NCI-H146 (cell line): ENCODE measurements around the gene SETD5.

Experiments used
- DNase-seq: peaks from one replicate; lab custom pipeline; 2025; lab: John Stamatoyannopoulos, UW

The SETD5 gene

DNA sequence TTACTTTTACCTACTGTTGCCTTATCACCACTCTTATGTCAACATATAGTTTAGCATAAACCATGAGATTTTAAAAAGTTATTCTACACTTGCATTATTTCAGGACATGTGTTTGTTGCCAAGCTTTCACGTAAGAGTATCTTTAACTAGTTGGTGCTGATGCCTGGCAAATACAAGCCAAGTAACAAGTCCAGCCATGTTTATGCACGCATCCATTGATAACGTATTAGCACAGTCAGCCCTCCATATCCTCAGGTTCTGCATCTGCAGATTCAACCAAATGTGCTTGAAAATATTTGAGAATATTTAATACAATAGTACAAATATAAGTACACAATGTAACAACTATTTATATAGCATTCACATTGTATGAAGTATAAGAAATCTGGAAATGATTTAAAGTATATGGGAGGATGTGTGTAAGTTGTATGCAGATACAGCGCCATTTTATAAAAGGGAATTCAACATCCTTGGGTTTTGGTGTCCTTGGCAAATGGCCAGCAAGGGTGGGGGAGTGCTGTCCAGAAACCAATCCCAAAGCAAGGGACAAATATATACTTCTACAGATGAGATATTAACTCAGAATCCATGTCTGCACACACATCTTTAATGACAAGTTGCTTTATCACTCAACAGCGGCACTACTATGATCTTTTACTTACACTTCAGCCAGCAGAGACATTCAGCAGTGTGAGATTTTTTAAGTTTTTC, 8.7 kb upstream of the SETD5 start:
- no peak for DNase-seq

DNA sequence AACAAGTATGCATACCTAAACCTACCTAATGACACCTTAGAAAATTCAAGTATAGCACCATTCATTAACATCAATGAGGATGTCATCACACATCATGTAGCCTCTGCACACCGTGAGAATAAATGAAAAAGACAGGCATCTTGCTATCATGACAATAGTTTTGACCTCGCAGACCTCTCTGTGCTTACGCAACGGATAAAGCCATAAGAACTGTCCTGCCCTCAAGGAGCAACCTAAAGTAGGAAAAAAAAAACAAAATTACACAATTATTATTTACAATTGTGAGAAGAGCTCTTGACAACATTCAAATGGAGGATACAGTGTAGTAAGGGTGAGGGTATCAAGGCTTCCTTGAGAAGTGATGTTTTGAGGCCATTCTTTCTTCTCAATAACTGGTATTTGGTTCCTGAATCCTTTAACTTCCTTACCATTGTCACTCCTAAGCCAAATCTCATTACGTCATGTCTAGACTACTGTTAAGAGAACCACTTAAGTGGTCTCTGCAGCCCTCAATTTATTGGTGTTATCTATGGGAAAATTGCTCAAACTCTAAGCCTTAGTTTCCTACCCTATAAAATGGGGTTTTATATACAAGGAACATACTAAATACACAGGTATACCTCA, 7.0 kb upstream of the SETD5 start:
- DNase-seq: no peak

- no peak for DNase-seq
These were observed 5.4 kb upstream of the SETD5 start for GRCh38 chr3:9392041-9392440.

DNA sequence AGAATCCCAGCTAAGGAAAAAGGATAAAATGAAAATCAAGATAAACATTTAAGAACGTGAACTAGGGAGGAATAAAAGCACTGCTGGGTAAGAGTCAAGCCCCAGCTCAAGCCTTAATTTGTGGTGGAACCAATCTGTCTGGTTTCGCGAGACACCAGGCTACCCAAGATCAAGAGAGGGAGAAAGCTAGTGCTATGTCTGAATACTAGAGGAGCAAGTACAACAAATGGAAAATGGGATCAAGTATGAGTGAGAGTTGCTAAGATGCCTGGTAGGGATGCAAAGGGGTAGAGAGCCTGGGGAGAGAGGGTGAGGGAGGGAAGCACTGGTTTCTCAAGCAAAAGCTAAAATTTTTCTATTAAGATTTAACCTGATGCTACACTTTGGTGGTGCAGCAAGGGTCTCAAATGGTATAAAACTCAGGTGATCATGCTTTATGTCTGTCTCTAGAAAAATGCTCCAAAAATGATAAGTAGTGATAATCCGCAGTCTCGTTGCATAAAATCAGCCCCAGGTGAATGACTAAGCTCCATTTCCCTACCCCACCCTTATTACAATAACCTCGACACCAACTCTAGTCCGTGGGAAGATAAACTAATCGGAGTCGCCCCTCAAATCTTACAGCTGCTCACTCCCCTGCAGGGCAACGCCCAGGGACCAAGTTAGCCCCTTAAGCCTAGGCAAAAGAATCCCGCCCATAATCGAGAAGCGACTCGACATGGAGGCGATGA, 1.7 kb upstream of the SETD5 start:
- no peak for DNase-seq

- DNase-seq: peak; percentile 92
These were observed 1.1 kb upstream of the SETD5 start for GRCh38 chr3:9396301-9396631.

GRCh38 chr3:9396632-9397331, 633 bp upstream of the SETD5 start:
- peak; percentile 98 for DNase-seq

DNA sequence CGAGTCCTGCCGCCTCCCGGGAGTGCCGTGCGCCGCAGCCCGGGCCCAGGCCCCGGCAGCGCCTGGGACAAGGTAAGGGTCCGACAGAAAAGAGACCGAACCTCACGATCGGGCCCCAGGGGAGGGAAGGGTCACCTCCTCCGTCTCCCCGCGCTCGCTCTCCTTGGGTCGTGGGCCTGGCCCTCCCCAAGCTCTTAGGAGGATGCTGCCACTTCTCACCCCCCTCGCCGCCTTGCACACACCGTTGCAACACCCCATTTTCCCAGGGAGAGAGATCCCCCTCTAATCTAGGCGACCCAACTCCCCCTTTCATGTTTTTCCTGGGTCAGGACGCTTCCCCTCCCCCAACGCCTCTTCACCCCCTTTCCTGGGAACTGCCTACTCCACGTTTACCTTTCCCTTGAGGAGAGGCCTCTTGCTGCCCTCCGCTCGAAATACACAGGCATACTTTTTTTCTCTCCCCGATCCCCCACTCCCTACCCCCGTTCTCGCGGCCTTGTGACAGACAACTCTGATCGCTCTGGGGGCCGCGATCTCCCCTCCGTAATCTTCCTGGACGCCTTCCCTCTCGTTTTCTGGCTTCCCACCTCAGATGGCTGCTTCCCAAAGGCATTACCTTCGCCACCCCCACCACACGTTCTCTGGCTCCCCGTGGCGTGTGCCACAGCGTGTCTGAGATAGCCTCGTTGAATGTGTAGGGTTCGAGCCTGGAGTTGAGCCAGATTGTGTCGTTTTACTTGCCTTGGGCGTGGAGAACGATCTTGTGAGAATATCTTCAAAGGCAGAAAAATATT, 688 bp downstream of the SETD5 start:
- peak; percentile 40 for DNase-seq

GRCh38 chr3:9398700-9399336, 1.4 kb downstream of the SETD5 start:
- no peak for DNase-seq

- no peak for DNase-seq
These were observed 1.9 kb downstream of the SETD5 start for GRCh38 chr3:9399337-9399703.

- DNase-seq: peak; percentile 82
These were observed 2.3 kb downstream of the SETD5 start for GRCh38 chr3:9399746-9400145.

GRCh38 chr3:9400616-9401015, 3.2 kb downstream of the SETD5 start:
- no peak for DNase-seq

DNA sequence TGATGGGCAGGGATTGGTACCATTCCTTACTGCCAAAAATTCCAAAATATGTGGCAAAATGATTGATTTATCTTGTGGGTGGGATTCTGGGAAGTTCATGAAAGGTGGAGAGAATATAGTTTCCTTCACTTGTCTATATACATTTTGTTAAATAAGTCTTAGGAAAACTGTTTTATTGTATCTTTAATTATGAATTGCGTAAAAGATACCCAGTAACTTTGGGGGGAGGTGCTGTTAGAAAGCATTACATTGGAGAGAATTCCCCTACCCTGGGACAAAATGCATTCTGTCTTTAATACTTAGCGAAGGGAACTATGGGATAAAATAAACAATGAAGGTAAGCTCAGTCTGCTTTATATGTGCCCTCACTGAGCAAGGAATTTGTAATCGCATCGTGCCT, 4.6 kb downstream of the SETD5 start:
- DNase-seq: no peak

- peak; percentile 78 for DNase-seq
These were observed 5.2 kb downstream of the SETD5 start for GRCh38 chr3:9402410-9403228.

DNA sequence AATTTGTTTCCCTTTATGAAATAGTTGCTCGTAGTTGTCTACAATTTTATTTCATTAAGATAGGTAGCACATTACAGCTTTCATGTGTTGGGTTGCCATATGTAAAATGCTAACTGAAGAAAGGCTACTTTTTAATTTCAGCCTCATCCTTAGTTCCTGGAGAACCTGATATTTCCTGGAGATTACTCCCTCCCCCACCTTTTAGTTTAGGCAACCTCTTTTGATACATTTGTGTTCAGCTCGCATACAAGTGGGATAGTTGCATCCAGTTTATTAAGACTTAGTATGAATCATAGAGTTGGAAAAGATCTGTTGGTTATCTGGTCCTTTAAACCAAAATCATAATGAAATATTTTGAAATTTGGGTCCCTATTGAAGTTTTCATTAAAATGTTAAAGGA, 6.0 kb downstream of the SETD5 start:
- DNase-seq: no peak

DNA sequence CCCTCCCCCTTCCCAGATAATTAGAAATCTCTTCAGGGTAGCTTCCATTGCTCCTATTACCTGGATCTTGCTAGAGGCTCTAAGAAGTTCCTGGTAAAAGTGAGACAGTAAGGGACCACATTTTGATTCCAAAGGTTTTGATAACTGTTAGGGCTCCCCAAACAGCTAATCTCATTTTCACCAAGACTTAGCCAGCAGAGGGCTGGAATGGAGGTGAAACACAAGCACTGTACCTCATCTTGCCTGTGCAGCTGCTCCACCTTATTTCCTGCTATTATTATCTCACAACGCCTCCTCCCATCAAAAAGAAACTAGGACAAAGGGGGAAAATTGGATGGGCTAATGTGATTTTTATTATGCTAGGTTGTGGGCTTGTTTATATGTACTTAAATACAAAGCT, 7.3 kb downstream of the SETD5 start:
- DNase-seq: peak; percentile 53

DNA sequence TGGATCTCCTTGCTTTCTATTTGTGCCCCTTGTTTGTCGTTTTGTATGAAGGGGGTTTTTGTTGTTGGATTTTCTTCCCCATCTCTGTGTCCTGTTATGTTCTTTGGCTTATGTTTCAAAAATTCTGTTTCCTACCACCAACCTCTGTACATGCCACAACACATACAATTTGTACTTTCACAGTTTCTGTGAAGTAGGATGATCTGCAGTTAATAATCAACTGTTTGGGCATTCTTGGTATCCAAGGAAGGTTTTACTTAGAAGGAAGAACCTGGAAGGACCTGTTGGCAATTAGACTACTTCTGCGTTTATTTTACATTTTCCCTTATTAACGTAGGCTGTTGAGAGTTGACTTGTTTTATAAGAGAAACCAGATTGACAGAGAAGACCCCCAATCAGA, 8.3 kb downstream of the SETD5 start:
- no peak for DNase-seq

- no peak for DNase-seq
These were observed 9.6 kb downstream of the SETD5 start for GRCh38 chr3:9406856-9407626.

DNA sequence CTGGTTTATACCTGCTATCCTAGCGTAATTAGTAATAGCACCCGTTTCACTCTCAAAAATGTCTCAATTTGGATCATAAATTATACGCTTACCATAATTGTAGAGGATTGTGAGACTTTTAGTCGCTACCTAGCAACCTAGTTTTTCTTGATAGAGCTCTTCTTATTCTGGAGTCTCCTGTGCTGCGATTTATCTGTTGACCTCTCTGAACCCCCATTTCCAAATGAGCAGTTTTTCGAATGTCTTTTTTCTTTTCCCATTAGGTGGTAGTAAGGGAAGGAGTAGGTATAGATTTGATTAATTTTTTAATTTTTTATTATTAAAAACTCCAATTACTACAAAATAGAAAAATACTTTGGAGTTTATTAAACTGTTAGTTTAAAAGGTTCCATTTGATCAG, 10.6 kb downstream of the SETD5 start:
- no peak for DNase-seq

- DNase-seq: no peak
These were observed 11.1 kb downstream of the SETD5 start for GRCh38 chr3:9408546-9408945.
